ENCODE measurements around the gene MYD88. TPM values are rescaled to one million over a fixed set of nuclear protein-coding genes. Genes with fewer than 3 reads are reported as not detected.

MYD88 gene
- total RNA-seq, 2 donors from 2014 or later: 66.1 to 76.4 TPM

DNA sequence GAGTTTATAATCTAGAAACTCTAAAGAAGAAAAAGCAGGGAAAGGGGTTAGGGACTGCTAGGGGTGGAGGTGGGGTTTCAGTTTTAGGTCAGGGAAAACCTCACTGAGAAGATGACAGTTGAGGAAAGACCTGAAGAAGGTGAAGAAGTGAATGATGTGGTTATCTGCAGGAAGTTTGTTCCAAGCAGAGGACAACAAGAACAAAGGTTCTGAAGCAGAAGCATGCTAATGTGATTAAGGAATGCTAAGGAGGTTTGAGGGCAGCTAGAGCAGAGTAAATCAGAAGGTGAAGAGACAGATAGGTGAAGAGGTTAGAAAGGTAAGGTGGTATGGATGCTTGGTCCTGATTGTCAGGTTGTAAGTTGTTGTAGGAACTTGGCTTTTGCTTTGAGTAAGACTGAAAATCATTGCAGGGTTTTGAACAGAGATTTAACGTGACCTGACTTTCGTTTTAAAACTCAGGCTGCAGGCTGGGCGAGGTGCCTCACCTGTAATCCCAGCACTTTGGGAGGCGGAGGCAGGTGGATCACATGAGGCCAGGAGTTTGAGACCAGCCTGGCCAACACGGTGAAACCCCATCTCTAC is 35.5 kb downstream of the MYD88 start:
- ATAC-seq (no peak), DNase-seq (no peak)
- intact Hi-C loops (cut with DNase I, micrococcal nuclease): no loop called here

DNA sequence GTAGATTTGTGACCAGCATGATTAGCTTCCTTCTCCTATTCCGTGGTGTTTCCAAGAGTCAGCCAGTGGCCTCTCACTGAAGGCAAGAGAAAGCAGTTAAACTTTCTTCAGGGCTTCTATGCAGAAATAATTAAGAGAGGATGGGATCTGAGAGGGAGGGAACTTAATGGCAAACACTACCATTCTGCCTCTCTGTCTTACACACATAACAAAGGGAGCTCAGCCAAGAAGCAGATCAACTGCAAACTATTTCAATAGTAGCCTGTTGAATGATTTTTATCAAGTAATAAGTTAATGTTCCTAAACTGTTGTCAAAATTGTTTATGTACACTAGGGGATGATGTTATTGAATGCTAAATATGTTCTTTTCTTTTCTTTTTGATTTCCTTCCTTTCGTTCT is 38.7 kb downstream of the MYD88 start:
- intact Hi-C loops (cut with DNase I, micrococcal nuclease): no loop called here
- no peak for ATAC-seq
- no peak for DNase-seq

DNA sequence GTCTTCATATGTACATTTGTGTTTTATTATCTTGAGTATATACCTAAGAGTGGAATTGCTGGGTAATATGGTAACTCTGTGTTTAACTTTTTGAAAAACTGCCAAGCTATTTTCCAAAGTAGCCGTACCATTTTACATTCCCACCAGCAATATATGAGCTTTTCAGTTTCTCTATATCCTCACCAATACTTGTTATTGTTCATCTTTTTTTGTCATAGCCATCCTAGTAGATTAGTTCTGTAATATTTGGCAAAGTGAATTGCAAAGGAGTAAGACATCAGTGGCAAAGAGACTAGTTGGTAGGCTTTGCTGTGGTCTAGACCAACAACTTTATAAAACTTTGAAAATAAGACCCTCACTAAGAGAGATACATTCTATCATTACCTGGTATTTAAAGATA is 48.3 kb downstream of the MYD88 start:
- intact Hi-C loops (cut with DNase I, micrococcal nuclease): no loop called here
- no peak for DNase-seq
- ATAC-seq: no peak

DNA sequence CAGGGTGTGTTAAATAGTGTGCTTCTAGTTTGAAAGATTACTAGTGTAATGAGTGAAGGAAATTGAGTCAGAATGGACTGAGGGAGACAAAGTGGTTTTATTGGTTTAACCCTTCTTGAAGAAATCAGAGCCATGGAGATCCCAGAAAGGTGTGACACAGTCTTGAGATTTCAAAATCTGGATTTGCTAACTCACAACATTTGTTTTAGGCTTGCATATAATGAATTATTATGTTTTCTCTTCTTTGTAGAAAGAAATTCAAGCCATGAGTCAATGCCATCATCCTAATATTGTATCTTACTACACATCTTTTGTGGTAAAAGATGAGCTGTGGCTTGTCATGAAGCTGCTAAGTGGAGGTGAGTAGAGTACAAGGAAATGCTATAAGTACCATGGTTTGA is 52.0 kb downstream of the MYD88 start:
- ATAC-seq (no peak), DNase-seq (no peak)
- intact Hi-C loops (cut with DNase I, micrococcal nuclease): no loop called here

Other genes with a start within 250 kb of the MYD88 start
- gene VILL, start 147.9 kb upstream of the MYD88 start, total RNA-seq: 100 to 1,000 TPM; 174 to 184 TPM
- gene PLCD1, start 109.0 kb upstream of the MYD88 start, total RNA-seq: 100 to 1,000 TPM in 1 of 2 donors, 10 to 100 TPM in 1; 80.2 to 114 TPM
- gene DLEC1, start 99.5 kb upstream of the MYD88 start, total RNA-seq: 1 to 10 TPM; 1.5 to 2.1 TPM
- 100 to 1,000 TPM; 177 to 186 TPM for gene ACAA1, start 1.5 kb upstream of the MYD88 start, total RNA-seq
- gene OXSR1, start 26.9 kb downstream of the MYD88 start, total RNA-seq: 10 to 100 TPM; 42.5 to 42.8 TPM
- under 1 TPM; 0.27 to 0.61 TPM for gene SLC22A13, start 127.2 kb downstream of the MYD88 start, total RNA-seq
- not detected for gene SLC22A14, start 143.6 kb downstream of the MYD88 start, total RNA-seq
- gene XYLB, start 208.1 kb downstream of the MYD88 start, total RNA-seq: 10 to 100 TPM; 18.0 to 19.2 TPM